Smooth muscle cell (in vitro differentiated cells): ENCODE results near the gene CALR3. TPM values are rescaled to one million over a fixed set of nuclear protein-coding genes. Genes with fewer than 3 reads are reported as not detected.

Source experiments
- DNase-seq: peaks from one replicate; lab custom pipeline; 2025; ENCODE audit not compliant: unreplicated experiment; lab: John Stamatoyannopoulos, UW
- H2AFZ ChIP-seq: fragments of 200-600 bp; sonication (generic); 2 replicates; pipeline ENCODE4 v1.6.0; 2016; ENCODE audit warnings: antibody characterized with exemption, low read depth, mild to moderate bottlenecking
- H3F3A ChIP-seq: fragments of 200-600 bp; sonication (generic); 2 replicates; pipeline ENCODE4 v1.6.0; 2017; ENCODE audit warnings: antibody characterized with exemption, low read depth
- H3K27ac ChIP-seq: fragments of 200-600 bp; sonication (generic); 2 replicates; pipeline ENCODE4 v1.5.1; 2016; ENCODE audit warnings: low read depth, mild to moderate bottlenecking
- H3K27me3 ChIP-seq: fragments of 200-600 bp; sonication (generic); 2 replicates; pipeline ENCODE4 v1.6.1; 2016; ENCODE audit warnings: low read depth, mild to moderate bottlenecking
- H3K36me3 ChIP-seq: fragments of 200-600 bp; sonication (generic); 2 replicates; pipeline ENCODE4 v1.5.1; 2016; ENCODE audit warnings: low read depth
- H3K4me1 ChIP-seq: fragments of 200-600 bp; sonication (generic); 2 replicates; pipeline ENCODE4 v1.5.1; 2016; ENCODE audit warnings: low read depth
- H3K4me2 ChIP-seq: fragments of 200-600 bp; sonication (generic); 2 replicates; pipeline ENCODE4 v1.6.0; 2016; ENCODE audit warnings: mild to moderate bottlenecking
- H3K4me3 ChIP-seq: fragments of 200-600 bp; sonication (generic); 2 replicates; pipeline ENCODE4 v1.5.1; 2016; ENCODE audit warnings: mild to moderate bottlenecking
- H3K79me2 ChIP-seq: fragments of 200-600 bp; sonication (generic); 2 replicates; pipeline ENCODE4 v1.6.0; 2016; ENCODE audit warnings: low read depth, mild to moderate bottlenecking
- H3K9ac ChIP-seq: fragments of 200-600 bp; sonication (generic); 2 replicates; pipeline ENCODE4 v1.6.0; 2016; ENCODE audit warnings: low read depth
- H3K9me3 ChIP-seq: fragments of 200-600 bp; sonication (generic); replicated peaks from 2 replicates; pipeline ENCODE4 v1.5.1; 2016; ENCODE audit warnings: low read depth
- H4K20me1 ChIP-seq: fragments of 200-600 bp; sonication (generic); 2 replicates; pipeline ENCODE4 v1.6.0; 2016; ENCODE audit warnings: low read depth
- WGBS: methylation state at CpG from one replicate; pipeline ENCODE4 v1.1.7; 2016; ENCODE audit warnings: low lambda C conversion rate; 5-methylcytosine and 5-hydroxymethylcytosine counted together
- polyA plus RNA-seq: library from polyadenylated mRNA; unstranded; fragments of >200 nt; fragmentation: Nextera tagmentation; extraction: Ambion mirVana; gene quantifications from 2 replicates; pipeline ENCODE4 v1.2.1, GENCODE V29; 2016
- total RNA-seq: library from RNA; depleted of rRNA; stranded (reverse); fragments of >200 nt; gene quantifications from 2 replicates; pipeline ENCODE4 v1.2.3, GENCODE V29; 2014
- TF ChIP-seq, protein P1 (sequence below): fragments of 200-600 bp; sonication (generic); IDR thresholded peaks from 2 replicates; pipeline ENCODE4 v1.5.1; 2017; ENCODE audit warnings: borderline replicate concordance, mild to moderate bottlenecking, antibody characterized with exemption; ENCODE audit not compliant: insufficient read depth, poor library complexity, severe bottlenecking

Gene CALR3
- total and polyA plus RNA-seq, 2 experiments from 2014 or later = not detected

DNA sequence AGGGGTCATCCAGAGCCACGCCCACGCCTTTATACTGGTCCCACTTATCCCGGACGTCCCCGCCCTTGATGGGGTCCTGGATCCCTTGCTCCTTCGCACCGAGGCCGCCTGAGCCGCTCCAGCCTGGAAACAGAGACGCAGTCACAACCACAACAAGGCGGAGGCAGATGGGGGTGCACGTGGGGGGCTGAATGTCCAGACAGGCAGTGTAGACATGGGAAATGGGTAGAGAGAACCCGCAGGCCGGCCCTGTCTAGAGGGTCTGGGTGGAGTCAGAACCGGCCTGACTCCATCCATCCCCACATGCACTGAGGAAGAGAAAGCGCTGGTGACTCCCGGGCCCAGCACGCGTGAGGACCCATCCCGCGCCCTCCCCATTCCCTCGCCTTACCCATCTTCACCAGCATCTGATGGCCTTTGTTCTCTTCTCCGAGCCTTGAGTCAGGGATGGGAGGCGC is 23.3 kb upstream of the CALR3 start:
- Histone ChIP-seq H3K27me3 (no peaks in the 10 kb centered on the region), H3K4me1 (no peaks in the 10 kb centered on the region), H3K4me3 (no peak overlapping the region), H3K4me2 (no peak overlapping the region), H3K9ac (no peak overlapping the region), H3K79me2 (no peaks in the 10 kb centered on the region), H3K9me3 (no peaks in the 10 kb centered on the region), H3F3A (no peaks in the 10 kb centered on the region), H4K20me1 (peaks cover 4% of the 10 kb centered on the region), H2AFZ (no peak overlapping the region), H3K27ac (no peak overlapping the region), H3K36me3 (no peaks in the 10 kb centered on the region)
- DNase-seq = no peak
- TF ChIP-seq, protein P1, sequence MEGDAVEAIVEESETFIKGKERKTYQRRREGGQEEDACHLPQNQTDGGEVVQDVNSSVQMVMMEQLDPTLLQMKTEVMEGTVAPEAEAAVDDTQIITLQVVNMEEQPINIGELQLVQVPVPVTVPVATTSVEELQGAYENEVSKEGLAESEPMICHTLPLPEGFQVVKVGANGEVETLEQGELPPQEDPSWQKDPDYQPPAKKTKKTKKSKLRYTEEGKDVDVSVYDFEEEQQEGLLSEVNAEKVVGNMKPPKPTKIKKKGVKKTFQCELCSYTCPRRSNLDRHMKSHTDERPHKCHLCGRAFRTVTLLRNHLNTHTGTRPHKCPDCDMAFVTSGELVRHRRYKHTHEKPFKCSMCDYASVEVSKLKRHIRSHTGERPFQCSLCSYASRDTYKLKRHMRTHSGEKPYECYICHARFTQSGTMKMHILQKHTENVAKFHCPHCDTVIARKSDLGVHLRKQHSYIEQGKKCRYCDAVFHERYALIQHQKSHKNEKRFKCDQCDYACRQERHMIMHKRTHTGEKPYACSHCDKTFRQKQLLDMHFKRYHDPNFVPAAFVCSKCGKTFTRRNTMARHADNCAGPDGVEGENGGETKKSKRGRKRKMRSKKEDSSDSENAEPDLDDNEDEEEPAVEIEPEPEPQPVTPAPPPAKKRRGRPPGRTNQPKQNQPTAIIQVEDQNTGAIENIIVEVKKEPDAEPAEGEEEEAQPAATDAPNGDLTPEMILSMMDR = no peak
- WGBS = 96% methylated on average over 24 of the region's 24 CpGs

DNA sequence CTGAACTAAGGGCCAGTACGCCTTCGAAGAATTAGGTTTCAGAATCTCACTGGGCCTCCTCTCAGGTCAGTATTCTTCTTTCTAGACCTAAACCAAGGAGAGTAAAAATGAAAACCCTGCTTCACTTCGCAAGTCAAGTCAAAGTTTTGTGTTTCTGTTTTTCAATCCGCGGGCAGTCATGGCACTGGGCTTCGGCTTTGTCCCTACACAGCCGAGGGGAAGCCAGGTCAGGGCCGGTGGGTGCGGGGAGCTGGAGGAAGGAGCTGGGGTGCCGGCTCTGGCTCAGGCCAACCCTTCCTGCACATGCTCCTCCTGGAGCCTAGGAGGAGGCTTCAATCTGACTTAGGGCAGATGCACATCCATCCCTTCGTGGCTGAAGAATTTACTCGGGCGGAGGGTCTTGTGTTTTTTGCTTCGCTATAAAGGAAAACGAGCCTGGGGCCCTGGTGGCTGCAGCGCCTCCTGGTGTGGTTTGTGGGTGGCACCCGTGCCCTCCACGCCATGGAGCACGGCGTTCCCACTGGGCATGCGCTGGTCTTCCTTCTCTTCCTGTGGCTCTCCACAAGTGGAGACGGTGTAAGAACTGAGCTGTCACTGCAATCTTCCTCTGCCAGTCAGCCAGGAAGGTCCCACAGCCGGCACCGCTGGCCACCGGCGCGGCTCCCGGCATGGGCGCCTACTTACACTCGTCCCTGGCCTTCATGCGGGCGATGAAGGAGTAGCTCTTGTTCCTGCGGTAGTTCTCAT is 22.7 kb upstream of the CALR3 start:
- H2AFZ ChIP-seq = no peak overlapping the region
- H3K79me2 ChIP-seq = no peaks in the 10 kb centered on the region
- H3F3A ChIP-seq = no peaks in the 10 kb centered on the region
- no peak overlapping the region for H3K4me3 ChIP-seq
- H3K36me3 ChIP-seq = no peaks in the 10 kb centered on the region
- TF ChIP-seq, protein P1 = no peak
- WGBS = 95% methylated on average over 32 of the region's 33 CpGs
- no peaks in the 10 kb centered on the region for H3K4me1 ChIP-seq
- no peaks in the 10 kb centered on the region for H3K27me3 ChIP-seq
- H4K20me1 ChIP-seq = peaks cover 4% of the 10 kb centered on the region
- H3K9ac ChIP-seq = no peak overlapping the region
- no peaks in the 10 kb centered on the region for H3K9me3 ChIP-seq
- no peak overlapping the region for H3K4me2 ChIP-seq
- no peak overlapping the region for H3K27ac ChIP-seq
- DNase-seq = no peak

- Histone ChIP-seq H3K4me3 (no peak overlapping the region), H3K9ac (no peak overlapping the region), H3K4me2 (no peak overlapping the region), H3K36me3 (no peaks in the 10 kb centered on the region), H3K79me2 (no peaks in the 10 kb centered on the region), H3K9me3 (no peaks in the 10 kb centered on the region), H3F3A (no peaks in the 10 kb centered on the region), H4K20me1 (peaks cover 4% of the 10 kb centered on the region), H3K27me3 (no peaks in the 10 kb centered on the region), H2AFZ (no peak overlapping the region), H3K27ac (no peak overlapping the region), H3K4me1 (no peaks in the 10 kb centered on the region)
- TF ChIP-seq, protein P1 = no peak
- whole genome bisulfite sequencing = 98% methylated on average over 14 of the region's 14 CpGs
- no peak for DNase-seq
These were observed 22.1 kb upstream of the CALR3 start for GRCh38 chr19:16518061-16518460.
